Measurements from ENCODE around the gene TEDC2. TPM values are rescaled to one million over a fixed set of nuclear protein-coding genes. Genes with fewer than 3 reads are reported as not detected.

Gene TEDC2
- total RNA-seq, 3 donors from 2014 or later (not counting 1 experiment from before 2014, with no cell fraction given) = 0.47 to 2.2 (median 0.55) TPM

DNA sequence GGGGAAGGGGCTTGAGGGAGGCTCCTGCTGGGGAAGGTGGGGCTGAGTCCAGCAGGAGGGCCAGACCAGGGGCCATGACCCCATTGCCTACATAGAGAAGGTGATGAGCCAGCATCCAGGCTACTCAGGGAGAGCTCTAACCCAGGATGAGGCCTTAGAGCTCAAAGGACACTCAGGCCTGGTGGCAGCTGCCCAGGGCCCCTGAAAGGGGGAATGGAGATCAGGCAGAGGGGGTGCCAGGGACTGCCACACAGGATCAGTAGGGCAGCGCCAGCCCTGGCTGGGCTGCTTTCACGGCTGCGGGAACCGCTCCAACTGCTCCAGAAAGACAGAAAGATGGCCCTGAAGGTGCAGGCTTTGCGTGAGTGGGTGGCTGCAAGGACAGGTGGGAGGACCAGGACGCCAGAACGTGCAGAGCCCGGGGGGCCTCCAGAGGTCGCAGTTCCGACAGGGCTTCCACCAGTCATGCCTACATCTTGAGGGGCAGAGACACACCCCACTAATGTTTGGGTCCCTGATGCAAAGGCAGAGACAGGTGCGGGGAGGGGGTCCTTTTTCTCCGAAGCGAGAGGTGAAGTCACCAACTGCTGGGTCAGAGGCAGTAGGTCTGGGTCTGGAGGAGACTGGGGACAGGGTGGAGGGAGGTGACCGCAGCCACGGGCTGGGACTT is 53.0 kb downstream of the TEDC2 start:
- Mint-ChIP-seq H3K9me3 (no peaks in the 10 kb centered on the region), H3K27me3 (ENCODE audit: low read depth in 2 of 2) (peaks cover 0 to 4% of the 10 kb centered on the region in 2 donors), H3K27ac (peak overlapping the region; percentile 89 to 91), H3K4me1 (peaks cover 54 to 65% of the 10 kb centered on the region in 2 donors), H3K36me3 (no peaks in the 10 kb centered on the region), H3K4me3 (peak overlapping the region; percentile 92)
- ATAC-seq (peak in 1 of 3 donors; percentile 5), DNase-seq (peak; percentile 51 to 66)
- peaks cover 74% of the 10 kb centered on the region for H3K4me1 ChIP-seq (ENCODE audit: control insufficient read depth, insufficient read depth, low read length)
- TF ChIP-seq, protein P1, sequence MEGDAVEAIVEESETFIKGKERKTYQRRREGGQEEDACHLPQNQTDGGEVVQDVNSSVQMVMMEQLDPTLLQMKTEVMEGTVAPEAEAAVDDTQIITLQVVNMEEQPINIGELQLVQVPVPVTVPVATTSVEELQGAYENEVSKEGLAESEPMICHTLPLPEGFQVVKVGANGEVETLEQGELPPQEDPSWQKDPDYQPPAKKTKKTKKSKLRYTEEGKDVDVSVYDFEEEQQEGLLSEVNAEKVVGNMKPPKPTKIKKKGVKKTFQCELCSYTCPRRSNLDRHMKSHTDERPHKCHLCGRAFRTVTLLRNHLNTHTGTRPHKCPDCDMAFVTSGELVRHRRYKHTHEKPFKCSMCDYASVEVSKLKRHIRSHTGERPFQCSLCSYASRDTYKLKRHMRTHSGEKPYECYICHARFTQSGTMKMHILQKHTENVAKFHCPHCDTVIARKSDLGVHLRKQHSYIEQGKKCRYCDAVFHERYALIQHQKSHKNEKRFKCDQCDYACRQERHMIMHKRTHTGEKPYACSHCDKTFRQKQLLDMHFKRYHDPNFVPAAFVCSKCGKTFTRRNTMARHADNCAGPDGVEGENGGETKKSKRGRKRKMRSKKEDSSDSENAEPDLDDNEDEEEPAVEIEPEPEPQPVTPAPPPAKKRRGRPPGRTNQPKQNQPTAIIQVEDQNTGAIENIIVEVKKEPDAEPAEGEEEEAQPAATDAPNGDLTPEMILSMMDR (IDR thresholded peaks at IDR 0.05) = no peak
- intact Hi-C loops (cut with micrococcal nuclease) = loop anchor here (1.0 to 5.0 kb wide), 2 partner anchors 19 to 171 kb away; partner anchors contain the start of gene ABCA3
- H3K4me3 ChIP-seq (ENCODE audit: low read length) = peak overlapping the region; percentile 30
- WGBS (ENCODE audit: insufficient coverage) = 35% methylated on average over 15 of the region's 15 CpGs
- H3K9me3 ChIP-seq (ENCODE audit: control insufficient read depth, insufficient read depth, low read length) = no peaks in the 10 kb centered on the region
- peak overlapping the region; percentile 91 for H3K27ac ChIP-seq (ENCODE audit: low read length)
- peaks cover 1% of the 10 kb centered on the region for H3K36me3 ChIP-seq (ENCODE audit: control insufficient read depth, insufficient read depth, low read length)
- H3K27me3 ChIP-seq (ENCODE audit: control insufficient read depth, insufficient read depth, low read length) = no peaks in the 10 kb centered on the region

DNA sequence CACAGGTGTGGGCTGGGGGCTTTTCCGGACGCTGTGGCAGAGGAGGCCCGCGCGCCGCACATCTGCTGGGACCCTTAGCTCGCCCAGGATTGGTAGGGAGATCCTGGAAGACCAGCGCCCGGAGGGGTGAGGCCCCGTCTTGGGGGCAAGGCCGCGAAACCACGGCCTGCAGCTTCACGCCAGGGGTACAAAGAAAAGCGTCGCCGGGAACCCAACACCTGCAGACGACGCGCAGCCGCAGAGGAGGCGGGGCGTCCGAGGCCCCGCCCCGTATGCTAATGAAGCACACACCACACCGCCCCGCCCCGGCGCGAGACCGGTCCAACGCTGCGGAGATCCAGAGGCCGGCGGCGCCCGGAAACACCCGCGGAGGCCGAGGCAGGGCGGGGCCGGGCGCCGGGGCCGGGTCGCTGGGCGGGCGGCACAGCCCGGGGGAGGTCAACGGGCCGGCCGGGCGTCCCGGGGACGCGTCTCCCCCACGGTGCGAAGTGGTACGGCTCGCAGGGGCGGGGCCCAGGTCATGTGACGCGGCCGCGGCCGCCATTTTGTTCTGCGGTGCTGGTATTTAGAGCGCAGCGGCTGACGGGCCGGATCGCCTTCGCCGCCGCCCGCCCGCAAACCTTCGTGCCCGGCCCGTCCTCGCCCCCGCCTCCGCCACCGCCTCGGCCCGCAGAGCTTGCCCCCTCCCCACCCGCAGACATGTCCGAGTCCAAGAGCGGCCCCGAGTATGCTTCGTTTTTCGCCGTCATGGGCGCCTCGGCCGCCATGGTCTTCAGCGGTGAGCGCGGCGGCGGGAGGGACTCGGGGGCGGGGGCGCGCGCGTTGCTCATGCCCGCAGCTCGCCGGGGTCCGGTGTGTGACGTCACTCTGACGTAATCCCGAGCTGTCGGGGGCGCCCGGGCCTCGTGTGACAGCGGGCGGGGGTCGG is 53.8 kb downstream of the TEDC2 start, which contains the start of gene ATP6V0C:
TSS of gene ATP6V0C (plus strand) at position 548 of the 928 bp plus-strand sequence. CDS start at position 700, 152 bp downstream.
- Mint-ChIP-seq H3K9me3 (no peaks in the 10 kb centered on the region), H3K4me1 (peaks cover 54 to 71% of the 10 kb centered on the region in 2 donors), H3K36me3 (no peaks in the 10 kb centered on the region), H3K4me3 (peak within 1 kb of the TSS; percentile 92), H3K27me3 (ENCODE audit: low read depth in 2 of 2) (peaks cover 0 to 4% of the 10 kb centered on the region in 2 donors), H3K27ac (peak within 1 kb of the TSS; percentile 89 to 91)
- Histone ChIP-seq H3K27me3 (ENCODE audit: control insufficient read depth, insufficient read depth, low read length) (no peaks in the 10 kb centered on the region), H3K9me3 (ENCODE audit: control insufficient read depth, insufficient read depth, low read length) (no peaks in the 10 kb centered on the region), H3K27ac (ENCODE audit: low read length) (peak within 1 kb of the TSS; percentile 91), H3K4me1 (ENCODE audit: control insufficient read depth, insufficient read depth, low read length) (peaks cover 74% of the 10 kb centered on the region), H3K36me3 (ENCODE audit: control insufficient read depth, insufficient read depth, low read length) (peaks cover 1% of the 10 kb centered on the region), H3K4me3 (ENCODE audit: low read length) (peak within 1 kb of the TSS; percentile 73)
- DNase-seq (peak; percentile 94 to 97), ATAC-seq (peak; percentile 80 to 92 (median 85))
- TF ChIP-seq, protein P1 (IDR thresholded peaks at IDR 0.05) = no peak
- intact Hi-C loops (cut with micrococcal nuclease) = loop anchor here (1.0 to 5.0 kb wide), 2 partner anchors 19 to 171 kb away; partner anchors contain the start of gene ABCA3
- under 1% methylated on average over 122 of the region's 122 CpGs for WGBS (ENCODE audit: insufficient coverage)

Other genes starting within 250 kb of the TEDC2 start
- 1 to 10 TPM; 3.2 to 5.2 (median 3.6) TPM for gene BRICD5, start 249.2 kb upstream of the TEDC2 start, total RNA-seq
- 10 to 100 TPM in 2 of 3 donors, 1 to 10 TPM in 1; 9.7 to 12.8 (median 12.4) TPM for gene PGP, start 245.3 kb upstream of the TEDC2 start, total RNA-seq
- 10 to 100 TPM; 43.6 to 45.7 (median 45.7) TPM for gene E4F1, start 236.5 kb upstream of the TEDC2 start, total RNA-seq
- gene DNASE1L2, start 223.7 kb upstream of the TEDC2 start, total RNA-seq = 1 to 10 TPM in 1 of 3 donors, under 1 TPM in 2; 0.19 to 1.4 (median 0.77) TPM
- 10 to 100 TPM; 14.6 to 19.2 (median 19.0) TPM for gene ECI1, start 208.5 kb upstream of the TEDC2 start, total RNA-seq
- gene RNPS1, start 192.0 kb upstream of the TEDC2 start, total RNA-seq = 100 to 1,000 TPM; 269 to 284 (median 273) TPM
- gene ABCA3, start 119.4 kb upstream of the TEDC2 start, total RNA-seq = 10 to 100 TPM; 12.2 to 17.5 (median 16.6) TPM
- 10 to 100 TPM in 1 of 3 donors, 1 to 10 TPM in 2; 7.5 to 14.2 (median 8.4) TPM for gene CCNF, start 30.7 kb upstream of the TEDC2 start, total RNA-seq
- not detected for gene NTN3, start 11.2 kb downstream of the TEDC2 start, total RNA-seq
- 10 to 100 TPM in 2 of 3 donors, 1 to 10 TPM in 1; 7.2 to 13.0 (median 10.9) TPM for gene TBC1D24, start 15.0 kb downstream of the TEDC2 start, total RNA-seq
- gene ATP6V0C, start 53.8 kb downstream of the TEDC2 start, total RNA-seq = 100 to 1,000 TPM; 183 to 242 (median 217) TPM
- 100 to 1,000 TPM; 129 to 162 (median 144) TPM for gene AMDHD2, start 60.3 kb downstream of the TEDC2 start, total RNA-seq
- under 1 TPM; 0.28 to 0.56 (median 0.45) TPM for gene CEMP1, start 71.3 kb downstream of the TEDC2 start, total RNA-seq
- 10 to 100 TPM; 63.1 to 80.7 (median 73.5) TPM for gene PDPK1, start 77.9 kb downstream of the TEDC2 start, total RNA-seq
- gene KCTD5, start 222.4 kb downstream of the TEDC2 start, total RNA-seq = 10 to 100 TPM; 34.2 to 37.9 (median 36.5) TPM